SHP77 treated with DMSO at 0.1 percent for 48 hours (cell line): ENCODE results near the gene ISCU.
"Not testable (repeated sequence)": the region's sequence is repeated elsewhere in the genome, so short reads cannot be mapped to it uniquely, and the experiment has no call there.

Source experiments
- DNase-seq: peaks from one replicate; lab custom pipeline; 2025; lab: John Stamatoyannopoulos, UW

ISCU gene

GRCh38 chr12:108570743-108571608 is 8.6 kb downstream of the ISCU start:
- peak; percentile 14 for DNase-seq

GRCh38 chr12:108571609-108572165 is 9.3 kb downstream of the ISCU start:
- no peak for DNase-seq

- DNase-seq: no peak
Measured at GRCh38 chr12:108572166-108572790, 9.9 kb downstream of the ISCU start.

GRCh38 chr12:108573317-108573716 is 10.9 kb downstream of the ISCU start:
- DNase-seq: no peak

- not testable (repeated sequence) for DNase-seq
Measured at GRCh38 chr12:108574276-108574675, 11.9 kb downstream of the ISCU start.

DNA sequence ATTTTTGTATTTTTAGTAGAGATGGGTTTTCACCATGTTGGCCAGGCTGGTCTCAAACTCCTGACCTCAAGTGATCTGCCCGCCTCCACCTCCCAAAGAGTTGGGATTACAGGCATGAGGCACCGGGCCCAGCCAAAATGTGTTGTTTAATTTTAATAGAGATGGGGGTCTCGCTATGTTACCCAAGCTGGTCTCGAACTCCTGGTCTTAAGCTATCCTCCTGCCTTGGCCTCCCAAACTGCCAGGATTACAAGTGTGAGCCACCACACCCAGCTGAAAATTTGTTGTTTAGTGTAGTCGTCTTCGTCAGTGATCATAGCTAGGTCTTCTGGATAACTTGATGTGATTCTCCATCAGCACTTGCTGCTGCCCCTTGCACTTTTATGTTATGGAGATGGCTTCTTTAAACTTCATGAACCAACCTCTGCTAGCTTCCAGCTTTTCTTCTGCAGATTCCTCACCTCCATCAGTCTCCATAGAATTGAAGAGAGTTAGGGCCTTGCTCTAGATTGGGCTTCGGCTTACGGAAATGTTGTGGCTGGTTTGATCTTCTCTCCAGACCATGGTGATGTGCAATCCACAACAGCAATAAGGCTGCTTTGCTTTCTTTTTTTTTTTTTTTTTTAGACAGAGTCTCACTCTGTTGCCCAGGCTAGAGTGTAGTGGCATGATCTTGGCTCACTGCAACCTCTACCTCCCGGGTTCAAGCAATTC is 13.0 kb downstream of the ISCU start:
- no peak for DNase-seq

GRCh38 chr12:108576660-108577234 is 14.4 kb downstream of the ISCU start:
- no peak for DNase-seq

DNA sequence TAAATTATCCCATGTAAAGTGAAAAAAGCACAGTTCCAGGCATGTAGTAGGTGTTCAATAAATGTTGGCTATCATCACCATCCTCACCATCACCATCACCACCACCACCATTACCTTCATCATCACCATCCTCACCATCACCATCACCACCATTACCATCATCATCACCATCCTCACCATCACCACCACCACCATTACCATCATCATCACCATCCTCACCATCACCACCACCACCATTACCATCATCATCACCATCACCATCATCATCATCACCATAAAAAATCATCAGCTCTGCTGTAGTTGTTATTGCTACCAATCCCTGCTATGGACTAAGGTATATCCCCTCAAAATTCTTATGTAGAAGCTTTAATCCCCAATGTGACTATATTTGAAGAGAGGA is 15.1 kb downstream of the ISCU start:
- no peak for DNase-seq

DNA sequence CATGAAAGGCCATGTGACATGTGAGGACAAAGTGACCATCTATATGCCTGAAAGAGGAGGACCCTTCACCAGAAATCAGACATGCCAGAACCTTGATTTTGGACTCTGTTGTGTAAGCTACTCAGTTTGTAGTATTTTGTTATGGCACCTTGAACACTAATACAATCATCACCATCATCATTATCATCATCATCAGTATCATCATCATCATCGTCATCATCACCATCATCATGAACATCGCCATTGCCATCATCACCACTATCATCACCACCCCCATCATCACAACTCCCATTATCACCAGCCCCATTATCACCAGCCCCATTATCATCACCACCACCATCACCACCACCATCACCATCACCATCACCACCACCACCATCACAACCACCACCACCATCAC is 15.9 kb downstream of the ISCU start:
- no peak for DNase-seq

DNA sequence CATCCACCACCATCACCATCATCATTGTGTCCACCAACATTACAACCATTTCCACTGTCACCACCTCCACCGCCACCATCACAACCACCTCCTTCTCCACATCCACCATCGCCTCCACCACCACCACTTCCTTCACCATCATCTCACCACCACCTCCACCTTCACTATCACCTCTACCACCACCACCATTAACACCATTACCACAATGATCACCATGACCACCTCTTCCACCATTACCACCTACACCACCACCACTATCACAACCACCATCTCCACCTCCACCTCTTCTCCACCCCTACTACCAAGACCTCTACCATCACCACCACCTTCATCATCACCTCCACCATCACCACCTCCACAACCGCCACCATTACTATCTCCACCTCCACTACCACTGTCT is 16.4 kb downstream of the ISCU start:
- no peak for DNase-seq

DNA sequence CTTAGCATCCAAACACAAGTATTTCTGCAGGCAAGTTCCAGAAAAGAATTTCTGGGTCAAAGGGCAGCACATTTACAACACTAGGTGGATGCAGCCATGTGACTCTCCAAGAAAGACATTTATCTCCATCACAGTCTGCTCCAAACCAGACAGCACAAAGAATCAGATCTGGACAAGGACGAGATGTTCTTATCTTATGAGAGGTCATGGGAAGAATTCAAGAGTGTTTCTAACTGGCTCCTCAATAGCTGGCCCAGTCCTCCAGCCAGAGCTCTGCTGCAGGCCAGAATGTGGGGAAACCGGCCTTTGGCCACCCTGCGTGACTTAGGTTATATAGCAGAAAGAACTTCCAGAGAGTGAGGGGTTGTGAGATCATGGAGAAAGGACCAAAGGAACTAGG is 18.1 kb downstream of the ISCU start:
- no peak for DNase-seq

GRCh38 chr12:108581311-108582227 is 19.2 kb downstream of the ISCU start:
- DNase-seq: no peak

- DNase-seq: no peak
Measured at GRCh38 chr12:108582509-108582908, 20.1 kb downstream of the ISCU start.

- no peak for DNase-seq
Measured at GRCh38 chr12:108582978-108583770, 20.8 kb downstream of the ISCU start.

DNA sequence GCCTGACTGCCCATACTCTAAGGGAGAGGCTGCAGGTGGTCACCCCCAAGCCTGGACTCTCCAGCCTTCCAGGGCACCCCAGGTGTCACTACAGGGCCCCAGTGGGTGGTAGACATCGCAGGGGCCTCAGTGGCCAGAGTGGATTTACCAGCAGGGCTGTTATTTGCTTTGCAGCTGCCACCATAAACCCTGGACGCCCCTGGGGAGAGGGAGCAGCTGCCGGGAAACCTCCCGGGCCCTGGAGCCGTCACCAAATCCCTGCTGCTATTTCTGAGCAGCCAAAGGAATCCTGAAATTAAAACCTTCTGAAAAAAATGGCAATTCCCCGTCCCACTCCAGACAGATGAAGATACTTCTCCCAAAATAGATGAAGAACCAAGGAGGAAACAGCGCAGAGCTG is 21.6 kb downstream of the ISCU start:
- DNase-seq: no peak

- no peak for DNase-seq
Measured at GRCh38 chr12:108584456-108585065, 22.2 kb downstream of the ISCU start.

DNA sequence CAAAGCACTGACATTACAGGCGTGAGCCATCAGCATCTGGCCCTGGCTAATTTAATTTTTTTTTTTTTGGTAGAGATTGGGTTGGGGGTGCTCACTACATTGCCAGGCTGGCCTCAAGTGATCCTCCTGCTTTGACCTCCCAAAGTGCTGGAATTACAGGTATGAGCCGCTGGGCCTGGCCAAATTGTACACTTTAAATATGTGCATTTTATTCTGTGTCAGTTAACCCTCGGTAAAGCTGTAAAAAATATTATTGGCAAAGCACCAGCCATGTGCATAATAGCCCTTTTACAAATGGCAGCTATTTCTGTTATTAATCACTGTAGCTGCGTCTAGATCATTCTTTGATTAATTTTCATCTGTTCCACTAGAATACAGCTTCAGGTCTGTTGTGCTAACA is 23.5 kb downstream of the ISCU start:
- no peak for DNase-seq

DNA sequence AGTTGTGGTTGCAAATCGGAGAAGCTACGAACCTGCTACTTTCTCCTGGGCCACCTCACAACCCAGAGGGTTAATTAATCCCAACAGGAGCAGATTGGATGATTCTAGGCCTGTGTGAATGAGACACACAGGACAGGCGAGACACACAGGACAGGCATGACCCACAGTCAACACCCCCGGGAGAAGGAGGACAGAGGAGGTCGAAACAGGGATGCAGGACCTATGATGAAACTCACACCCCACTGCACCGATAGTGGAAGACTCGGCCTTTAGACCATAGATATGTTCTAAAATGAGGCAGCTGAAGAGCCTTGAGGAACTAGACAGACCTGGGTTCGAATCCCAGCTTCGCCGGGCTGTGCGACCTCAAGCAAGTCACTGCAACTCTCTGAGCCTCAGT is 23.9 kb downstream of the ISCU start:
- DNase-seq: no peak

- no peak for DNase-seq
Measured at GRCh38 chr12:108587826-108588225, 25.4 kb downstream of the ISCU start.
